GM18498 (cell line): ENCODE data around the gene MAP2K3.
"Not testable (repeated sequence)": the region's sequence is repeated elsewhere in the genome, so short reads cannot be mapped to it uniquely, and the experiment has no call there.

Experiments used
- ATAC-seq: cut with Tn5 transposase; IDR thresholded peaks from one replicate; pipeline ENCODE4 v1.9.1; 2021; ENCODE audit warnings: mild to moderate bottlenecking, moderate library complexity; ENCODE audit not compliant: unreplicated experiment

Gene MAP2K3

GRCh38 chr17:21349358-21350050 lies 65.0 kb downstream of the MAP2K3 start:
- not testable (repeated sequence) for ATAC-seq

- not testable (repeated sequence) for ATAC-seq
Observed at GRCh38 chr17:21350495-21350894, 66.0 kb downstream of the MAP2K3 start.

- no peak for ATAC-seq
Observed at GRCh38 chr17:21351366-21352065, 67.0 kb downstream of the MAP2K3 start.

GRCh38 chr17:21352221-21352980 lies 67.9 kb downstream of the MAP2K3 start:
- no peak for ATAC-seq

- no peak for ATAC-seq
Observed at GRCh38 chr17:21352981-21353265, 68.4 kb downstream of the MAP2K3 start.

- no peak for ATAC-seq
Observed at GRCh38 chr17:21353326-21354010, 69.0 kb downstream of the MAP2K3 start.

GRCh38 chr17:21354796-21355385 lies 70.4 kb downstream of the MAP2K3 start:
- no peak for ATAC-seq

GRCh38 chr17:21355586-21355985 lies 71.1 kb downstream of the MAP2K3 start:
- no peak for ATAC-seq

GRCh38 chr17:21356537-21357127 lies 72.1 kb downstream of the MAP2K3 start:
- no peak for ATAC-seq

GRCh38 chr17:21357281-21357680 lies 72.8 kb downstream of the MAP2K3 start:
- ATAC-seq: no peak

- ATAC-seq: no peak
Observed at GRCh38 chr17:21357696-21358656, 73.5 kb downstream of the MAP2K3 start.

- no peak for ATAC-seq
Observed at GRCh38 chr17:21358682-21359482, 74.4 kb downstream of the MAP2K3 start.

- ATAC-seq: no peak
Observed at GRCh38 chr17:21359483-21359840, 75.0 kb downstream of the MAP2K3 start.

GRCh38 chr17:21360048-21360447 lies 75.5 kb downstream of the MAP2K3 start:
- no peak for ATAC-seq

GRCh38 chr17:21361020-21361809 lies 76.7 kb downstream of the MAP2K3 start:
- no peak for ATAC-seq

GRCh38 chr17:21362331-21362931 lies 77.9 kb downstream of the MAP2K3 start:
- no peak for ATAC-seq

- no peak for ATAC-seq
Observed at GRCh38 chr17:21363776-21364642, 79.5 kb downstream of the MAP2K3 start.
